ENCODE measurements around the gene CGB7.
"Not testable (repeated sequence)": the region's sequence is repeated elsewhere in the genome, so short reads cannot be mapped to it uniquely, and the experiment has no call there.

Gene CGB7

GRCh38 chr19:49042177-49042576 lies 15.4 kb downstream of the CGB7 start:
- Histone ChIP-seq H3K4me2 (ENCODE audit: insufficient read depth, low read length) (no peak overlapping the region), H2AFZ (ENCODE audit: low read depth, low read length) (no peak overlapping the region), H3K27me3 (ENCODE audit: insufficient read depth, low read length, poor library complexity) (no peaks in the 10 kb centered on the region), H3K9ac (ENCODE audit: low read depth, low read length) (no peak overlapping the region), H3K36me3 (ENCODE audit: insufficient read depth, low read length) (no peaks in the 10 kb centered on the region), H3K27ac (ENCODE audit: low read length) (no peak overlapping the region), H3K4me1 (ENCODE audit: insufficient read depth, low read length) (no peaks in the 10 kb centered on the region), H4K20me1 (ENCODE audit: insufficient read depth, low read length) (no peaks in the 10 kb centered on the region), H3K79me2 (ENCODE audit: insufficient read depth, low read length) (no peaks in the 10 kb centered on the region), H3K4me3 (ENCODE audit: low read depth in 1 of 2, low read length in 2 of 2) (no peak overlapping the region), H3K9me3 (ENCODE audit: insufficient read depth, low read length, severe bottlenecking) (no peaks in the 10 kb centered on the region)
- TF ChIP-seq EZH2 (IDR thresholded peaks at IDR 0.05; ENCODE audit: borderline replicate concordance, low read depth, low read length, severe bottlenecking) = no peak
- ATAC-seq (ENCODE audit: insufficient read depth, low read depth) (no peak), DNase-seq (no peak)

- H3K79me2 ChIP-seq (ENCODE audit: insufficient read depth, low read length); H4K20me1 ChIP-seq (ENCODE audit: insufficient read depth, low read length); H3K27me3 ChIP-seq (ENCODE audit: insufficient read depth, low read length, poor library complexity); H3K4me2 ChIP-seq (ENCODE audit: insufficient read depth, low read length); H3K4me3 ChIP-seq (ENCODE audit: low read depth in 1 of 2, low read length in 2 of 2); H2AFZ ChIP-seq (ENCODE audit: low read depth, low read length); H3K27ac ChIP-seq (ENCODE audit: low read length); H3K9ac ChIP-seq (ENCODE audit: low read depth, low read length); H3K9me3 ChIP-seq (ENCODE audit: insufficient read depth, low read length, severe bottlenecking); H3K4me1 ChIP-seq (ENCODE audit: insufficient read depth, low read length); ATAC-seq (ENCODE audit: insufficient read depth, low read depth); H3K36me3 ChIP-seq (ENCODE audit: insufficient read depth, low read length); DNase-seq: not testable (repeated sequence)
Observed at GRCh38 chr19:49039736-49040135, 17.8 kb downstream of the CGB7 start.

GRCh38 chr19:49038557-49039276 lies 18.8 kb downstream of the CGB7 start:
- not testable (repeated sequence) for DNase-seq; H3K4me3 ChIP-seq (ENCODE audit: low read depth in 1 of 2, low read length in 2 of 2); H3K27me3 ChIP-seq (ENCODE audit: insufficient read depth, low read length, poor library complexity); H4K20me1 ChIP-seq (ENCODE audit: insufficient read depth, low read length); H3K79me2 ChIP-seq (ENCODE audit: insufficient read depth, low read length); H3K9ac ChIP-seq (ENCODE audit: low read depth, low read length); ATAC-seq (ENCODE audit: insufficient read depth, low read depth); H3K4me1 ChIP-seq (ENCODE audit: insufficient read depth, low read length); H2AFZ ChIP-seq (ENCODE audit: low read depth, low read length); H3K27ac ChIP-seq (ENCODE audit: low read length); H3K36me3 ChIP-seq (ENCODE audit: insufficient read depth, low read length); H3K4me2 ChIP-seq (ENCODE audit: insufficient read depth, low read length); H3K9me3 ChIP-seq (ENCODE audit: insufficient read depth, low read length, severe bottlenecking)

- not testable (repeated sequence) for H3K4me2 ChIP-seq (ENCODE audit: insufficient read depth, low read length); H4K20me1 ChIP-seq (ENCODE audit: insufficient read depth, low read length); H3K79me2 ChIP-seq (ENCODE audit: insufficient read depth, low read length); H3K9me3 ChIP-seq (ENCODE audit: insufficient read depth, low read length, severe bottlenecking); ATAC-seq (ENCODE audit: insufficient read depth, low read depth); H3K4me3 ChIP-seq (ENCODE audit: low read depth in 1 of 2, low read length in 2 of 2); H3K4me1 ChIP-seq (ENCODE audit: insufficient read depth, low read length); H3K9ac ChIP-seq (ENCODE audit: low read depth, low read length); H3K27ac ChIP-seq (ENCODE audit: low read length); H3K27me3 ChIP-seq (ENCODE audit: insufficient read depth, low read length, poor library complexity); H3K36me3 ChIP-seq (ENCODE audit: insufficient read depth, low read length); DNase-seq; H2AFZ ChIP-seq (ENCODE audit: low read depth, low read length)
Observed at GRCh38 chr19:49038111-49038510, 19.4 kb downstream of the CGB7 start.

- H3K9ac ChIP-seq (ENCODE audit: low read depth, low read length); H3K9me3 ChIP-seq (ENCODE audit: insufficient read depth, low read length, severe bottlenecking); H3K4me3 ChIP-seq (ENCODE audit: low read depth in 1 of 2, low read length in 2 of 2); H3K79me2 ChIP-seq (ENCODE audit: insufficient read depth, low read length); H4K20me1 ChIP-seq (ENCODE audit: insufficient read depth, low read length); H3K4me2 ChIP-seq (ENCODE audit: insufficient read depth, low read length); H3K4me1 ChIP-seq (ENCODE audit: insufficient read depth, low read length); H3K27me3 ChIP-seq (ENCODE audit: insufficient read depth, low read length, poor library complexity); H3K36me3 ChIP-seq (ENCODE audit: insufficient read depth, low read length); H3K27ac ChIP-seq (ENCODE audit: low read length); H2AFZ ChIP-seq (ENCODE audit: low read depth, low read length): not testable (repeated sequence)
- ATAC-seq (ENCODE audit: insufficient read depth, low read depth) (peak; percentile 45; the same call in 1 of the 3 replicates), DNase-seq (peak; percentile 54)
- TF ChIP-seq CTCF (IDR thresholded peaks at IDR 0.05; ENCODE audit: borderline replicate concordance, extremely low read depth, low read length, poor library complexity, severe bottlenecking) = peak; percentile 69
Observed at GRCh38 chr19:49036815-49037214, 20.7 kb downstream of the CGB7 start, which contains the start of gene CGB1. CGB1 (minus strand) TSS chr19:49036895; CDS start chr19:49036711, 184 bp downstream.
